K562 (cell line): ENCODE results near the gene KIT. TPM values are rescaled to one million over a fixed set of nuclear protein-coding genes. Genes with fewer than 3 reads are reported as not detected.

Source experiments
- ADNP ChIP-seq: fragments of 200-800 bp; sonication (Bioruptor generic); IDR thresholded peaks from 2 replicates; pipeline ENCODE4 v1.6.1; 2016; ENCODE audit warnings: missing genetic modification characterization, missing compliant biosample characterization
- ATF7 ChIP-seq: fragments of 450-650 bp; IDR thresholded peaks from 2 replicates; pipeline ENCODE4 v1.7.1; 2014; ENCODE audit warnings: mild to moderate bottlenecking, moderate library complexity
- BDP1 ChIP-seq: IDR thresholded peaks from 3 replicates; pipeline ENCODE4 v1.6.1; 2011; ENCODE audit not compliant: insufficient read length, insufficient read depth
- BMI1 ChIP-seq: fragments of 150-350 bp; IDR thresholded peaks from 2 replicates; pipeline ENCODE4 v1.6.1; 2014; ENCODE audit warnings: low read length
- ELF4 ChIP-seq: fragments of 450-650 bp; formaldehyde crosslinking; IDR thresholded peaks from 2 replicates; pipeline ENCODE4 v1.4.0; 2022; ENCODE audit warnings: missing genetic modification characterization
- EP300 ChIP-seq: IDR thresholded peaks from 2 replicates; pipeline ENCODE4 v1.6.1; 2012; ENCODE audit warnings: low read length, improper control_type of control experiment
- ERF ChIP-seq: fragments of 450-650 bp; formaldehyde crosslinking; IDR thresholded peaks from 2 replicates; pipeline ENCODE4 v1.4.0; 2020; ENCODE audit warnings: mild to moderate bottlenecking, mixed read lengths
- IRF9 ChIP-seq: fragments of 450-650 bp; IDR thresholded peaks from 2 replicates; pipeline ENCODE4 v1.6.1; 2016; ENCODE audit warnings: missing biosample characterization, missing genetic modification characterization
- MCM3 ChIP-seq: fragments of 450-650 bp; IDR thresholded peaks from 2 replicates; pipeline ENCODE4 v1.6.1; 2016
- MYC ChIP-seq, 2 experiments: fragments of 250-450 bp in 1 of 2; sonication (Bioruptor Pico) in 1 of 2; IDR thresholded peaks; 2 replicates each; pipeline versions ENCODE4 v1.5.1 to v1.6.1; 2012 to 2021; ENCODE audit warnings: low read depth in 2 of 2, borderline replicate concordance in 1 of 2, improper control_type of control experiment in 1 of 2, low read length in 1 of 2, mild to moderate bottlenecking in 1 of 2, moderate library complexity in 1 of 2
- NFYB ChIP-seq: IDR thresholded peaks from 2 replicates; pipeline ENCODE4 v1.6.1; 2011; ENCODE audit warnings: mild to moderate bottlenecking, moderate library complexity; ENCODE audit not compliant: insufficient read length; ENCODE audit errors: extremely low read depth
- RCOR1 ChIP-seq, 2 experiments: IDR thresholded peaks; 2 replicates each; pipeline ENCODE4 v1.6.1; 2012; ENCODE audit warnings: low read depth in 2 of 2, low read length in 2 of 2, borderline replicate concordance in 1 of 2, improper control_type of control experiment in 1 of 2
- RFX5 ChIP-seq: IDR thresholded peaks from 2 replicates; pipeline ENCODE4 v1.6.1; 2011; ENCODE audit warnings: low read depth, mild to moderate bottlenecking, improper control_type of control experiment, low read length
- SAP30 ChIP-seq: fragments of 200-600 bp; sonication (generic); IDR thresholded peaks from 2 replicates; pipeline ENCODE4 v1.6.1; 2012; ENCODE audit warnings: borderline replicate concordance, low read depth, mild to moderate bottlenecking, moderate library complexity, low read length, control low read depth, inconsistent platforms; ENCODE audit not compliant: insufficient read depth, poor library complexity, severe bottlenecking
- TAF1 ChIP-seq: IDR thresholded peaks from 2 replicates; pipeline ENCODE4 v1.6.1; 2011; ENCODE audit warnings: mild to moderate bottlenecking, low read length, moderate library complexity; ENCODE audit not compliant: insufficient read depth, control insufficient read depth, severe bottlenecking; ENCODE audit errors: extremely low read depth
- TAF9B ChIP-seq: fragments of 450-650 bp; IDR thresholded peaks from 2 replicates; pipeline ENCODE4 v1.6.1; 2018; ENCODE audit warnings: mild to moderate bottlenecking; ENCODE audit not compliant: partially characterized antibody
- TEAD1 ChIP-seq, 2 experiments: fragments of 450-650 bp in 1 of 2; sonication (generic) in 1 of 2; formaldehyde crosslinking; IDR thresholded peaks; 2 replicates each; pipeline versions ENCODE4 v1.4.0 to v1.8.0; 2020 to 2022; ENCODE audit warnings: mild to moderate bottlenecking in 2 of 2, missing genetic modification reagents in 1 of 2
- YY1 ChIP-seq, 3 experiments: IDR thresholded peaks; 2 replicates each; pipeline ENCODE4 v1.6.1; 2011; ENCODE audit warnings: low read length in 2 of 3, mild to moderate bottlenecking in 2 of 3, moderate library complexity in 2 of 3, borderline replicate concordance in 1 of 3, control low read depth in 1 of 3, low read depth in 1 of 3; ENCODE audit not compliant: insufficient read depth in 3 of 3, insufficient replicate concordance in 2 of 3, control insufficient read depth in 1 of 3, insufficient read length in 1 of 3; ENCODE audit errors: extremely low read depth in 1 of 3
- ZNF175 ChIP-seq: fragments of 200-800 bp; sonication (Bioruptor generic); IDR thresholded peaks from 2 replicates; pipeline ENCODE4 v1.6.1; 2016; ENCODE audit warnings: low read depth, mild to moderate bottlenecking, missing genetic modification characterization, missing compliant biosample characterization
- ZNF589 ChIP-seq: fragments of 200-800 bp; sonication (Bioruptor generic); IDR thresholded peaks from 2 replicates; pipeline ENCODE4 v1.6.1; 2016; ENCODE audit warnings: low read depth, missing genetic modification characterization, missing compliant biosample characterization
- ZNF696 ChIP-seq: fragments of 250-450 bp; sonication (Bioruptor Pico); conservative IDR thresholded peaks from 2 replicates; pipeline ENCODE4 v1.4.0; 2020; ENCODE audit warnings: mild to moderate bottlenecking, moderate library complexity
- polyA plus RNA-seq, 8 experiments: library from polyadenylated mRNA; depleted of rRNA in 4 of 8; stranded (reverse) in 5 of 8; unstranded in 3 of 8; fragments of >200 nt; fragmentation: Nextera tagmentation in 2 of 8; fragmentation: Illumina TruSeq in 1 of 8; extraction: Ambion mirVana in 2 of 8; extraction: Trizol in 1 of 8; gene quantifications; 2 replicates each; pipeline versions ENCODE4 v1.2.1 to v1.2.3, GENCODE V29; 2011 to 2014; ENCODE audit warnings: inconsistent platforms in 1 of 8, missing spikeins in 1 of 8
- total RNA-seq, 7 experiments: library from RNA; depleted of rRNA in 6 of 7; stranded (reverse); fragments of >200 nt in 6 of 7; fragmentation: Illumina TruSeq in 2 of 7; extraction: Trizol in 2 of 7; gene quantifications; 2 replicates each; pipeline versions ENCODE4 v1.2.1 to v1.2.3, GENCODE V29; 2011 to 2021; ENCODE audit warnings: low replicate concordance in 1 of 7
- TF ChIP-seq, protein P1 (sequence below), 2 experiments: fragments of 450-650 bp; conservative IDR thresholded peaks; 2 replicates each; pipeline ENCODE4 v1.6.1; 2017; ENCODE audit warnings: mild to moderate bottlenecking in 2 of 2, moderate library complexity in 2 of 2
- TF ChIP-seq, protein P2 (sequence below), 3 experiments: IDR thresholded peaks in 2 of 3; conservative IDR thresholded peaks in 1 of 3; 2 replicates each; pipeline ENCODE4 v1.5.1; 2011 to 2012; ENCODE audit warnings: low read length in 3 of 3, mild to moderate bottlenecking in 3 of 3, control low read depth in 2 of 3, improper control_type of control experiment in 1 of 3, inconsistent platforms in 1 of 3, low read depth in 1 of 3, mixed read lengths in 1 of 3, moderate library complexity in 1 of 3; ENCODE audit not compliant: insufficient read depth in 2 of 3

The KIT gene
- total and polyA plus RNA-seq, 9 of the 15 experiments (the other 6 are each of a cell fraction or from before 2014, with no cell fraction given), result 0.27 to 5.6 (median 0.57) TPM

GRCh38 chr4:54784161-54784671, 126.5 kb downstream of the KIT start (continued):
- TF ChIP-seq, protein P1, sequence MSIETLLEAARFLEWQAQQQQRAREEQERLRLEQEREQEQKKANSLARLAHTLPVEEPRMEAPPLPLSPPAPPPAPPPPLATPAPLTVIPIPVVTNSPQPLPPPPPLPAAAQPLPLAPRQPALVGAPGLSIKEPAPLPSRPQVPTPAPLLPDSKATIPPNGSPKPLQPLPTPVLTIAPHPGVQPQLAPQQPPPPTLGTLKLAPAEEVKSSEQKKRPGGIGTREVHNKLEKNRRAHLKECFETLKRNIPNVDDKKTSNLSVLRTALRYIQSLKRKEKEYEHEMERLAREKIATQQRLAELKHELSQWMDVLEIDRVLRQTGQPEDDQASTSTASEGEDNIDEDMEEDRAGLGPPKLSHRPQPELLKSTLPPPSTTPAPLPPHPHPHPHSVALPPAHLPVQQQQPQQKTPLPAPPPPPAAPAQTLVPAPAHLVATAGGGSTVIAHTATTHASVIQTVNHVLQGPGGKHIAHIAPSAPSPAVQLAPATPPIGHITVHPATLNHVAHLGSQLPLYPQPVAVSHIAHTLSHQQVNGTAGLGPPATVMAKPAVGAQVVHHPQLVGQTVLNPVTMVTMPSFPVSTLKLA (conservative IDR thresholded peaks at IDR 0.05), result peak in 1 of 2 experiments; percentile 32; a peak in 1 of 4 replicates
- TF ChIP-seq YY1 (IDR thresholded peaks at IDR 0.05; ENCODE audit: borderline replicate concordance in 1 of 3, control insufficient read depth in 1 of 3, extremely low read depth in 1 of 3, insufficient read depth in 3 of 3, insufficient read length in 1 of 3, insufficient replicate concordance in 2 of 3, low read depth in 1 of 3, low read length in 2 of 3) (no peak), SAP30 (no peak), ATF7 (no peak), NFYB (no peak), ELF4 (CRISPR knock-in tag) (no peak), BMI1 (no peak), ZNF696 (CRISPR knock-in tag) (no peak), ADNP (tag) (no peak), MCM3 (no peak), RFX5 (no peak), MYC (IDR thresholded peaks at IDR 0.05; ENCODE audit: low read depth, low read length) (peak; percentile 39; the same call in 1 of the 2 replicates), MYC (CRISPR knock-in tag; IDR thresholded peaks at IDR 0.05; ENCODE audit: borderline replicate concordance, low read depth) (no peak), ZNF589 (CRISPR knock-in tag) (peak; percentile 61; the same call in 1 of the 2 replicates), EP300 (peak; percentile 33; the same call in 1 of the 2 replicates), ERF (CRISPR knock-in tag) (no peak), BDP1 (no peak), TAF9B (peak; percentile 78), TAF1 (no peak), ZNF175 (CRISPR knock-in tag) (no peak), IRF9 (tag) (no peak), RCOR1 (IDR thresholded peaks at IDR 0.05; ENCODE audit: borderline replicate concordance in 1 of 2, low read depth in 2 of 2, low read length in 2 of 2) (peak in 1 of 2 experiments; percentile 36; a peak in 1 of 4 replicates), TEAD1 (CRISPR knock-in tag; IDR thresholded peaks at IDR 0.05) (no peak)
- TF ChIP-seq, protein P2, sequence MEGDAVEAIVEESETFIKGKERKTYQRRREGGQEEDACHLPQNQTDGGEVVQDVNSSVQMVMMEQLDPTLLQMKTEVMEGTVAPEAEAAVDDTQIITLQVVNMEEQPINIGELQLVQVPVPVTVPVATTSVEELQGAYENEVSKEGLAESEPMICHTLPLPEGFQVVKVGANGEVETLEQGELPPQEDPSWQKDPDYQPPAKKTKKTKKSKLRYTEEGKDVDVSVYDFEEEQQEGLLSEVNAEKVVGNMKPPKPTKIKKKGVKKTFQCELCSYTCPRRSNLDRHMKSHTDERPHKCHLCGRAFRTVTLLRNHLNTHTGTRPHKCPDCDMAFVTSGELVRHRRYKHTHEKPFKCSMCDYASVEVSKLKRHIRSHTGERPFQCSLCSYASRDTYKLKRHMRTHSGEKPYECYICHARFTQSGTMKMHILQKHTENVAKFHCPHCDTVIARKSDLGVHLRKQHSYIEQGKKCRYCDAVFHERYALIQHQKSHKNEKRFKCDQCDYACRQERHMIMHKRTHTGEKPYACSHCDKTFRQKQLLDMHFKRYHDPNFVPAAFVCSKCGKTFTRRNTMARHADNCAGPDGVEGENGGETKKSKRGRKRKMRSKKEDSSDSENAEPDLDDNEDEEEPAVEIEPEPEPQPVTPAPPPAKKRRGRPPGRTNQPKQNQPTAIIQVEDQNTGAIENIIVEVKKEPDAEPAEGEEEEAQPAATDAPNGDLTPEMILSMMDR (IDR thresholded peaks at IDR 0.05 in 2 of 3, conservative IDR thresholded peaks at IDR 0.05 in 1 of 3; ENCODE audit: insufficient read depth in 2 of 3, low read depth in 1 of 3, low read length in 3 of 3), result no peak
